H1 (cell line): ENCODE data around the gene FN3KRP. TPM values are rescaled to one million over a fixed set of nuclear protein-coding genes. Genes with fewer than 3 reads are reported as not detected.
A peak's percentile ranks its signal among the peaks of the same experiment; 100 is the strongest.

Experiments
- FOSL1 ChIP-seq: IDR thresholded peaks from 2 replicates; pipeline ENCODE4 v1.6.1; 2011; ENCODE audit warnings: mild to moderate bottlenecking, low read depth, low read length, moderate library complexity; ENCODE audit not compliant: insufficient read depth
- KDM4A ChIP-seq: IDR thresholded peaks from one replicate; pipeline ENCODE4 v1.7.1; 2012; ENCODE audit warnings: low read depth, mild to moderate bottlenecking, moderate library complexity, low read length, inconsistent platforms; ENCODE audit not compliant: severe bottlenecking
- POLR2A ChIP-seq, 2 experiments: IDR thresholded peaks; 1 replicate in 1 of 2; 2 replicates in 1 of 2; pipeline ENCODE4 v1.6.1; 2011; ENCODE audit warnings: low read depth in 2 of 2, low read length in 2 of 2, mild to moderate bottlenecking in 2 of 2; ENCODE audit errors: control extremely low read depth in 1 of 2
- RAD21 ChIP-seq, 2 experiments: IDR thresholded peaks in 1 of 2; conservative IDR thresholded peaks in 1 of 2; 2 replicates each; pipeline ENCODE4 v1.6.1; 2011; ENCODE audit warnings: low read depth in 2 of 2, low read length in 2 of 2, improper control_type of control experiment in 1 of 2, inconsistent platforms in 1 of 2, mild to moderate bottlenecking in 1 of 2, moderate library complexity in 1 of 2
- RBBP5 ChIP-seq: IDR thresholded peaks from 2 replicates; pipeline ENCODE4 v1.7.1; 2012; ENCODE audit warnings: low read depth, mild to moderate bottlenecking, inconsistent platforms, low read length, moderate library complexity, borderline replicate concordance
- SP4 ChIP-seq: IDR thresholded peaks from 2 replicates; pipeline ENCODE4 v1.6.1; 2012; ENCODE audit warnings: low read length, inconsistent platforms
- TAF1 ChIP-seq: IDR thresholded peaks from 2 replicates; pipeline ENCODE4 v1.6.1; 2011; ENCODE audit warnings: mild to moderate bottlenecking, low read depth, low read length
- TBP ChIP-seq: IDR thresholded peaks from 2 replicates; pipeline ENCODE4 v1.6.1; 2011; ENCODE audit warnings: low read depth, low read length, improper control_type of control experiment
- polyA plus RNA-seq, 7 experiments: library from polyadenylated mRNA; depleted of rRNA in 3 of 7; stranded (reverse) in 5 of 7; unstranded in 2 of 7; fragments of >200 nt in 5 of 7; fragments of 200-250 nt in 2 of 7; gene quantifications; 1 replicate in 5 of 7; 2 replicates in 1 of 7; 4 replicates in 1 of 7; pipeline versions ENCODE4 v1.2.1 to v1.2.3, GENCODE V29; 2011 to 2013; ENCODE audit warnings: missing spikeins in 2 of 7, mixed read lengths in 2 of 7
- total RNA-seq: library from RNA; stranded (reverse); fragmentation: NEBNext Ultra II Directional; extraction: Animal tissue kit (Norgen Biotek cat#: 25700); gene quantifications from 2 replicates; pipeline ENCODE4 v1.2.1, GENCODE V29; 2021
- TF ChIP-seq, protein P1 (sequence below), 3 experiments: IDR thresholded peaks; 1 replicate in 2 of 3; 2 replicates in 1 of 3; pipeline versions ENCODE4 v1.5.1 to v1.6.1; 2011; ENCODE audit warnings: low read length in 3 of 3, mild to moderate bottlenecking in 3 of 3, inconsistent platforms in 2 of 3, low read depth in 1 of 3, moderate library complexity in 1 of 3; ENCODE audit not compliant: insufficient read depth in 1 of 3; ENCODE audit errors: control extremely low read depth in 1 of 3
- TF ChIP-seq, protein P2 (sequence below): IDR thresholded peaks from 2 replicates; pipeline ENCODE4 v1.6.1; 2012; ENCODE audit warnings: low read length, inconsistent platforms

The FN3KRP gene
- total and polyA plus RNA-seq, 2 of the 8 experiments (the other 6 are each of a cell fraction or from before 2014, with no cell fraction given) = 18.1 to 21.4 TPM

DNA sequence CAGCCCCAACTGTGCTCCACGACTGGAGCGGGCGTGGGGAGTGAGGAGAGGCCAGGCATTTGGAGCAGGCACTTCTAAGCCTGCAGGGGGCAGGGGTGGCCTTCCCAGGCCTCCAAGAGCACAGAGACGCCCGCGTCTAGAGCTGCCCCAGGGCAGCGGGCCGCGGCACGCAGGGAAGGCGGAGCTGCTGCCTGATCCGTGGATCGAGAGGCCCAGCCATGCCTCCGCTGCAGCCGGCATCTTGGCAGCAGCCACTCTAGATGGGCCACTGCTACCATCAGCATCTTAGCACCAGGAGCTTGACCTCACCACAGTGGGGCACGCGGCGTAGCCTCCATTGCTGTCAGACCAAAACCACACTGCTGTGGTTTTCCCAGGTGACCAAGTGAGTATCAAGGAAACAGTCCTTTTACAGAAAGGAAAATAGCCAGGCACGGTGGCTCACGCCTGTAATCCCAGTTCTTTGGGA is 47.8 kb upstream of the FN3KRP start (continued):
- TF ChIP-seq TBP (peak; percentile 43; the same call in 1 of the 2 replicates), RAD21 (IDR thresholded peaks at IDR 0.05 in 1 of 2, conservative IDR thresholded peaks at IDR 0.05 in 1 of 2; ENCODE audit: low read depth in 2 of 2, low read length in 2 of 2) (peak; percentile 78 to 85), POLR2A (IDR thresholded peaks at IDR 0.05; ENCODE audit: control extremely low read depth in 1 of 2, low read depth in 2 of 2, low read length in 2 of 2) (no peak), RBBP5 (no peak), FOSL1 (no peak), KDM4A (peak; percentile 11), SP4 (no peak), TAF1 (0 out of 2 replicates have a peak, but pooled peaks have one; percentile 38)
- TF ChIP-seq, protein P1, sequence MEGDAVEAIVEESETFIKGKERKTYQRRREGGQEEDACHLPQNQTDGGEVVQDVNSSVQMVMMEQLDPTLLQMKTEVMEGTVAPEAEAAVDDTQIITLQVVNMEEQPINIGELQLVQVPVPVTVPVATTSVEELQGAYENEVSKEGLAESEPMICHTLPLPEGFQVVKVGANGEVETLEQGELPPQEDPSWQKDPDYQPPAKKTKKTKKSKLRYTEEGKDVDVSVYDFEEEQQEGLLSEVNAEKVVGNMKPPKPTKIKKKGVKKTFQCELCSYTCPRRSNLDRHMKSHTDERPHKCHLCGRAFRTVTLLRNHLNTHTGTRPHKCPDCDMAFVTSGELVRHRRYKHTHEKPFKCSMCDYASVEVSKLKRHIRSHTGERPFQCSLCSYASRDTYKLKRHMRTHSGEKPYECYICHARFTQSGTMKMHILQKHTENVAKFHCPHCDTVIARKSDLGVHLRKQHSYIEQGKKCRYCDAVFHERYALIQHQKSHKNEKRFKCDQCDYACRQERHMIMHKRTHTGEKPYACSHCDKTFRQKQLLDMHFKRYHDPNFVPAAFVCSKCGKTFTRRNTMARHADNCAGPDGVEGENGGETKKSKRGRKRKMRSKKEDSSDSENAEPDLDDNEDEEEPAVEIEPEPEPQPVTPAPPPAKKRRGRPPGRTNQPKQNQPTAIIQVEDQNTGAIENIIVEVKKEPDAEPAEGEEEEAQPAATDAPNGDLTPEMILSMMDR (IDR thresholded peaks at IDR 0.05; ENCODE audit: control extremely low read depth in 1 of 3, insufficient read depth in 1 of 3, low read depth in 1 of 3, low read length in 3 of 3) = peak; percentile 78 to 88 (median 81)
- TF ChIP-seq, protein P2, sequence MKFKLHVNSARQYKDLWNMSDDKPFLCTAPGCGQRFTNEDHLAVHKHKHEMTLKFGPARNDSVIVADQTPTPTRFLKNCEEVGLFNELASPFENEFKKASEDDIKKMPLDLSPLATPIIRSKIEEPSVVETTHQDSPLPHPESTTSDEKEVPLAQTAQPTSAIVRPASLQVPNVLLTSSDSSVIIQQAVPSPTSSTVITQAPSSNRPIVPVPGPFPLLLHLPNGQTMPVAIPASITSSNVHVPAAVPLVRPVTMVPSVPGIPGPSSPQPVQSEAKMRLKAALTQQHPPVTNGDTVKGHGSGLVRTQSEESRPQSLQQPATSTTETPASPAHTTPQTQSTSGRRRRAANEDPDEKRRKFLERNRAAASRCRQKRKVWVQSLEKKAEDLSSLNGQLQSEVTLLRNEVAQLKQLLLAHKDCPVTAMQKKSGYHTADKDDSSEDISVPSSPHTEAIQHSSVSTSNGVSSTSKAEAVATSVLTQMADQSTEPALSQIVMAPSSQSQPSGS = no peak
